Fibroblast of skin of right biceps (primary cell): ENCODE data around the gene LCN12.

Experiments used
- DNase-seq: peaks from one replicate; pipeline ENCODE4 v3.0.0-alpha.2; 2013

LCN12 gene, protein sequence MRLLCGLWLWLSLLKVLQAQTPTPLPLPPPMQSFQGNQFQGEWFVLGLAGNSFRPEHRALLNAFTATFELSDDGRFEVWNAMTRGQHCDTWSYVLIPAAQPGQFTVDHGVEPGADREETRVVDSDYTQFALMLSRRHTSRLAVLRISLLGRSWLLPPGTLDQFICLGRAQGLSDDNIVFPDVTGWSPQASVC

DNA sequence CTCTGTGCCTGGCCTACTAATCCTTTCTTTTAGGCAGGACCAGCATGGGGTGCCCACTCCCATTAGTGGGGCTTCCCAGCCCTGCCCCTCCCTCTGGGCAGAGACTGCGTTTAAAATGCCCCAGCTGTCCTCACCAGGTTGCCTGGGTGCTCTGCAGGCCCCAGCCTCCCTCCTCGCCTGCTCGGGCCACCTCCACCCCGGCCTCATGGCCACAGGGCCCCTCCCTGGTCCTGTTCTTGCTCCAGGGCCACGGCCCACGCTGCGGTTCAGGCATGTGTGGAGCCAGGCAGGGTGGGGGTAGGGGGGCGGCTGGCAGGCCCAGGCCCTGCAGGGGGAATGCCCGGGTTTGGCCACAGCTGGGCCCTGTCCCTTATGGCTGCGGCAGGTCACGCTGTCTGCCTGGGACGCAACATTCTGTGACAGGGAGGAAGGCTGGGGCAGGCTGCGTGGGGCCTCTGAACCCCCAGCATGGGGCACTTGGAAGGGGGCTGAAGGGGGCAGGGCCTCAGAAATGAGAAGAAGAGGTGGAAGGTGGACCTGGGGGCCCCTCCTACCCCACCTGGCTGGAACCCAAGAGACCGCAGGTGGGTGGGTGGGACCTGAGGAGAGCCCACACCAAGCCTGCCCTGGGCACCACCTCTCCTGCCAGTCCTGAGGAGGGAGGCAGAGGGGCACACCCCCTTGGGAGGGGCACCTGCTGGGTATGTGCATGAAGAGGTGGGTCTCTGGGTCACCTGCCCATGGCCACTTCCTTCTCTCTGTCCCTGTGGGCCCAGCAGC, at the start of gene LCN12:
TSS of gene LCN12 (plus strand) at position 733 of the 780 bp plus-strand sequence. CDS start 55 bp downstream, outside the sequence.
- DNase-seq = no peak

DNA sequence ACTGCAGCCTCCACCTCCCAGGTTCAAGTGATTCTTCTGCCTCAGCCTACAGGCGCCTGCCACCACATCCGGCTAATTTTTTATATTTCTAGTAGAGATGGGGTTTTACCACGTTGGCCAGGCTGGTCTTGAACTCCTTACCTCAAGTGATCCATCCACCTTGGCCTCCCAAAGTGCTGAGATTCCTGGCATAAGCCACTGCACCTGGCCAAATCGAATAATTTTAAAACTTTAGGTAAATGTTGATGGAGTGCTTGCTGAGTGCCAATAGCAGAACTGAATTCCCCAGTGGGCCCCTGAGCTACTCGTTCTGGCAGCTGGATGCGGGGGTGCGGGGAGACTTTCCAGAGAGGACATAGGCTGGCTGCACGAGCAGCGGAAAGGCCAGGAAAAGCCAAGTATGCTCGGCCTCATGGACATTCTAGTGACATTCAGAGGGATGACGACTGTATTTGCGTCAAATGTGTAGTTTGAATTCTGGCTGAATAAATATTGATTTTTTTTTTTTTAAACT, 49.0 kb upstream of the LCN12 start:
- DNase-seq = no peak

DNA sequence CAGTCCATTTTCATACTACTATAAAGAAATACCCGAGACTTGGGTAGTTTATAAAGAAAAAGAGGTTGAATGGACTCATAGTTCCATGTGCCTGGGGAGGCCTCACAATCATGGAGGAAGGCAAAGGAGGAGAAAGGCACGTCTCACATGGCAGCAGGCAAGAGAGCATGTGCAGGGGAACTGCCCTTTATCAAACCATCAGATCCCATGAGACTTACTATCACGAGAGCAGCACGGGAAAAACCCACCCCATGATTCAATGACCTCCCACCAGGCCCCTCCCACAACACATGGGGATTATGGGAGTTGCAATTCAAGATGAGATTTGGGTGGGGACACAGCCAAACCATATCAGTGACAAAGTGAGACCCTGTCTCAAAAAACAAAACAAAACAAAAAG, 45.8 kb upstream of the LCN12 start:
- DNase-seq = no peak

DNA sequence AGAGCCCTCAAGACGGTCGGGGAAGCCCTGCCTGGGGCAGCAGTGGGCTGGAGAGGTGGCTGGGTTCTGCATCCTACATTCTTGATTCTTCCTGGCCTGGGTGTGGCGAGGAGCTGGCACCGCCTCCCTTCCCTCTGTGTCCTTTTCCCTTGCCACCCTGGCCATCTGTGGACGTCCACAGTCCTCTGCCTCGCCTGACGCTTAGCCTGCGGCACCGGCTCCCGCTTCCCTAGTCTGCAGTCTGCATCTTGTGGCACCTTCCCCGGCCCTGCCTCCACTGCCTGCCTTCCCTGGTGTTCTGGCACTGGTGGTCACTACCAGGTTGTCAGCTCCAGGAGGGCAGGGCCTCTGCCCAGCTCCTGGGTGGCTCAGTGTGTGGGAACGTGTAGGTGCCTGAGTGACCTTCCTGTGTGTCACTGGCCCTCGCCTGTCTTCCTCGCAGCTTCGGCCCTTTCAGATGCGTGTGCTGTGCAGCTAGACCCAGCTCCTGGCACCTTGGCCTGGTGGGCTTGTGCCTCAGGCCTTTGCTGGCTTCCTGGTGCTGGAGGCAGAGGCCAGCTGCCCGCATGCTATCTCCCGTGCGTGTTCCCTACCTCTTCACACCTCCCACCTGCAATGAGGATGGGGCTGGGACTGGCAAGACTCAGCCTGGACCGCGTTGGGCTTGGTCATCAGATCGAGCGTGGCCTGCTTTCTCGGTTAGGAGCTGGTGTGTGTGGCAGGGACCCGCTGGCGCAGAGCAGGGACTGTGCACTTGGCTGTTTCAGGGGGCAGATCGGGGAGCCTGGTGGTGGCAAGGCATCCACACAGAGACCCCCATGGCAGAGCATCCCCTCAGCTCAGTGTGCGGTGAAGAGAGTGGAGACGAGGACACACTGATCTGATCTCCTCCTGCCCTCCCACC, 44.8 kb upstream of the LCN12 start:
- DNase-seq = no peak

DNA sequence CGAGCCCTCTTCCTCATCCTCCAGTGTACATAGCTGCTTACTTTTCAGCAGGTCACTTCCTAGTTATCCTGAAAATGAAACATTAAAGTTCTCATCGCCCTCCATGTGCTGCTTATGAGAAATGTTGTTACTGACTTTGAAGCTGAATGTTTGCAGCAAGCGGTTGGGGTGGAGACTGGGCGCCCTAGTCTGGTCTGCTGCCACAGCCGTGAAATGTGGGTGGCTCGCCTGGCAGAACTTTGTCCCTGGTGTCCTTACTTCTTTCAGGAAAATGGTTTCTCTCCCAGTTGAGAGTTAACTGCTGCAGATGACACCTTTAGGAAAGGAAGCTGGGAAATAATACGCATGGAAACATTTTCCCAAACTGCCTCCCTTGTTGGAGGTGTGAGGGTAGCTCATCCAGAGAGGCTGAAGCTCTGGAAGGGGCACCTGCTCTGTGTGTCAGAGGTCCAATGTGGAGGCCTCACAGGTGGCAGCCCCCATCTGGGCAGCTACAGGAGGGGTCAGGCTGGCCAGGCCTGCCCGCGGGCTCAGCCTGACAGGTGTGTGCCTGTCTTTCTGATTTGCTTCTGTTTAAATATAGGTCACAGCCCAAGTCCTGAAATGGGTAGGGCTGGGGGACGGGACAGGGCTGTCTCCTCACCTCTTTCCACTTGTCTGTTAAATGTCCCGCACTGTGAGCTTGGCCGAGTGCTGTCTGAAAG, 41.7 kb upstream of the LCN12 start:
- DNase-seq = no peak

DNA sequence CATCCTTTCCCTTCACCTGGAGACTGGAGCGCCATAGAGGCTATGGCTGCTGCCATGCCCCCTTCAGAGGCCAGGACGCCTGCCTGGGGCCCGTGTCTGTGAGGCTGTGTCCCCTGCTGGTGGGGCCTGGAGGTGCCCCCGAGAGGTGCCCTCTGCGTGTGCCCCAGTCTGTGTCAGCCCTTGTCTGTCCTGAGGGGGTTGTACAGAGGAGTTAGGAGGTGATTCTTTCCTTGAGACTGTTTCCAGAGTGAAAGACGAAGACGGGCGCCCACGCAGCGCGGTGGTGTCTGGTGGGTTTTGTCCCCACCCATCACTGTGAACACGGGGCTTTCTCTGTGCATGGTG, 41.2 kb upstream of the LCN12 start:
- DNase-seq = no peak

DNA sequence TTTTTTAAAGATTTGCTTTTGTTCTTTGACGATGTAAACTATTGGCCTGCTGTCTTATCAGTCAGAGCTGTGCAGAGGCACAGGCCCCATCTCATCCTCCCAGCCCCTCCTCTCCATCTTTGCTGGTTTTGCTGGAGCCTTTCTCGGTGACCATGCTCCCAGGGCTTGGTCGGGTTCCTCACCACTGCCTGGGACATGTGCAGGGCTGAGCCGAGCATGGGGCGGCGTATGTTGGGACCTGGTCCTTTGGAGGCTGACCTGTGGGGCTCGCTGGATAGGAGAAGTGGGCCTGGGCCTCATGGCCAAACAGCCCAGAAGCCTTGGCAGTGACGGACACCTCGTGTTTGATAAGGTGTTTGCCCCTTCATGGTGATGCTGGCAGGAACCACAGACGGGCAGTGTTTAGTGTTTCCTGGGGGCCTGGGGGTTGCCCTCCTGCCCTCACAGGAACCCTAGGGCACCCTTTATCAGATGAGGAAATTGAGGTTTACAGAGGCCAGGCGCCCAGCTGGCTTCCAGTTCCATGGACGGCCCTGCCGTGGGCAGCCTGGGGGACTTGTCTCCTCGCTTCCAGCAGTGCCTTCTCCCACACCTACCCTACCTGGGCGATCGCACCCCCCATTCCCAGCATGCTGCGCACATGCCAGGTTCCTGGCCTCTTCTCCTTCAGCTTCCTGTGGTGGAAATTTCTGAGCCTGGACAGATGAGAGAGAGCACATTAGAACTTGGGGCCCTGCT, 38.2 kb upstream of the LCN12 start:
- no peak for DNase-seq

DNA sequence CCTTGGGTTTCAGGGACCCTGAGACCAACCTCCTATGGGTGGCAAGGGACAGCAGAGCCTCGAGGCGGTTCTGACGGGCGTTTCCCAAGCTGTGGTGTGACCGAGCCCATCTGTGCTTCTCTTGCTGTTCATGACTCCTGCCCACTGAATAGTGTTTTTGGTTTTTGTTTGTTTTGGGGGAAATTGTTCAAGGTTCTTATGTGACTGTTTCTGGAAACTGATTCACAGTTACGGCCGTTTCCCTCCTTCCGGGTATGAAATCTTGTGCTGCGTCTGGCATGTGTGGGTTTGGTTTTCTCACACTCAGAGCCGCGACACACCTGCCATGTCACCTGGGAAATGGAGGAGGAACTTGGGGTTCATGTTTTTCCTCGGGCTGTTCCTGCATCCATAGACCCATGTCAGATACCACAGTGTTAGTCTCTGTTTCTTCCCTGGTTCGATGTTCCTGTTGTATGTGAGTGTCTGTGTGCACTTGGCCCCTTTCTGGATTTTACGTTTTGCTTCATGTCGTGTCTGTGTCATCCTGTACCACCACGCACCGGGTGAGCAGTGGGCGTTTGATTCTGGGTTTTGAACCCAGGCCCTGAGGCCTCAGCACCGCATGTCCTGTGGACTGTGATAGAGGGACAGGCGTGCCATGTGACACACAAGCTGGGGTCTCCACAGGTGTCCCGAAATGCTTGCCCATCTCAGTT, 36.3 kb upstream of the LCN12 start:
- no peak for DNase-seq

DNA sequence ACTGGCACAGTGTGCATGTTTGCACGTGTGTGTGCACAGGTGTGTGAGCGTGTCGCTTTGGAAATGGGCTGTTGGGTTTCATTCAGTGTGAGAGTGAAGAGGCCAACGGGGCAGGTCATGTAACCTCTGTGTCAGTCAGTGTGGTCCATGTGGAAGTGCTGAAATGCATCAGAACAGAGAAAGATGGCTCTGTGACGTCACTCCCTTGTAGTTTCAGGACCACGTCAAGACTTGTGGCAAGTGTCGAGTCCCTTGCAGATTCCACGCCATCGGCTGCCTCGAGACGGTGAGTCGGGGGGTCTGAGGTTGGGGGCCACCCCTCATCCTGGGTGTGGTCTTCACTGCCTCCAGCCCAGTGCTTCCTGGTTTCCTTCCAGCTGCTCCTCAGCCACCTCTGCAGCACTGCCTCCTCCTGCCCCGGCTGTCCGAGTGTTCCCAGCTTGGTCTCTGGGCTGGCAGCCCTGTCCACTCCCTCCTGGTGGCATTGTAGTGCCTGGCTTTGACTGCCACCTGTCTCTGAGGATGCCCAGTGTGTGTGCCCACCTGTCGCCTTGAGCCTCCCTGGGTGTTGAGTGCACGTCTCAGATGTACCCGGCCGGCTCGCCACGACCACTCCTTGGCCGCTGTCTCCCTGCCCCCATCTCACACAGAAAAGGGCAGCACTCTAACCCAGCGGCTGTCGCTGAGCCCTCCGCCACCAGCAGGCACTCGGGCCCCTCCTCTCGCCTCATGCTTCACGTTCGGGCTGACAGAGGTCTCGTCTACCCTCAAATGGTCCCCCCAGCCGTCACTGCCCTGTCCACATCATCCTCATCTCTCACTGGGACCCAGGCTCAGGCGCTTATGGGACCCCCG, 35.5 kb upstream of the LCN12 start:
- no peak for DNase-seq

DNA sequence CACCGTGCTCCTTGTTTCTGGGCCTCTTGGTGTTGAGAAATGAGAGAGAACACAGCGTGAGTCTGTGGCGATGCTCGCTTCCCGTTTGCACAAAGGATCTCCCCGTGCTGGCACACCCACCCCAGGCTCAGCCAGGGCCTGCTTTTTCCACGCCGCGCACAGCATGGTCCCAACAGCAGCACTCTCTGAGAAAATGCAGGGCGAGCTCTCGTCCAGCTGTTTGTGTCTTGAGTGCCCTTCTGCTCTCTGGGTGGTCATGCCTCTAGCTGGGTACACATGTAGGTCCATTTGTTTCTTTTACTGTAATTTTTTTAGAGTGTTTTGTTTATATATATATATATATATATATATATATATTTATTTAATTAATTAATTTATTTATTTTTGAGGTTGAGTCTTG, 34.2 kb upstream of the LCN12 start:
- DNase-seq = no peak

DNA sequence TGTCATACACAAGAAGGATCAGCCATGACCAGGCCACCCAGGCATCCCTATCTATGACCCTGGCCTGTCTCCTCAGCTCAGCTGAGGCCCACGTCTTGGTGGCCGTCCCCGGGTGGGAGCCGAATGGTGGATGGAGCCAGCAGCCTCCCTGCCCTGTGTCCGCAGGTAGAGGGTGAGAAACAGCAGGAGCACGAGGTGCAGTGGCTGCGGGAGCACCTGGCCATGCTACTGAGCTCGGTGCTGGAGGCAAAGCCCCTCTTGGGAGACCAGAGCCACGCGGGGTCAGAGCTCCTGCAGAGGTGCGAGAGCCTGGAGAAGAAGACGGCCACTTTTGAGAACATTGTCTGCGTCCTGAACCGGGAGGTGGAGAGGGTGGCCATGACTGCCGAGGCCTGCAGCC, 32.0 kb upstream of the LCN12 start:
- DNase-seq = no peak

DNA sequence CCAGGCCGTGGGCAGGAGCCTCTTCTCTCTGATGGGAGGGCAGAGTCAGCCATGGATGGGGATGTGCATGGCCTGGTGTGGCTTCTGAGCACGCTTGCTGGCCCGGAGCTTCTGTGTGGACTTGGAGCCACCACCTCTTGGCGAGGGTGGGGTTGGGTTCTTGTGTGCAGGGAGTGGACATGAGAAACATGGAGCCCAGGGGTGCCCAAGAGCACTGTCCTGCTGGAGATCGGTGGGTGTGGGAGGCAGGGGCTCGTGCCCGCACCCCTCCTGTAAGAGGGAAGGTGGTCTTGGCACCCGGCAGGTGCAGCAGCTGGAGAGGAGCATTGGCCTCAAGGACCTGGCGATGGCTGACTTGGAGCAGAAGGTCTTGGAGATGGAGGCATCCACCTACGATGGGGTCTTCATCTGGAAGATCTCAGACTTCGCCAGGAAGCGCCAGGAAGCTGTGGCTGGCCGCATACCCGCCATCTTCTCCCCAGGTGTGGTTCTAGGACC, 31.3 kb upstream of the LCN12 start:
- DNase-seq = no peak

DNA sequence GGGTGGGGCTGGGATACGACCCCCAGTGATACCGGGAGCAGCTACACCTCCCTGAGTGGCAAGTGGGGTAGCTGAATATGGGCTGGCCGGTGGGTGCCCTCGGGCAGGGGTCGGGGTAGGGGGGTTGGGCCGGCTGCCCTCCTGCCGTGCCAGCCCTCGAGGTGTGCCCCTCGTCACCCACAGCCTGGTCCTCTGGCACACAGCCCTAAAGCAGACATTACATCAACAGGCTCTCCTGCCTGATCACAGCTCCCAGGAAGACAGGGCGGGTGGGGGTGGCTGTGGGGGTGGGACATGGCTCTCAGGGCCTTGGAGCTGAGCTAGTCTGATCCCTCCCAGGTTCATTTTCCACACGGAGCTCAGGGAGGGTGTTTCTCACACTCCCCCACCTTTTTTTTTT, 30.8 kb upstream of the LCN12 start:
- no peak for DNase-seq

DNA sequence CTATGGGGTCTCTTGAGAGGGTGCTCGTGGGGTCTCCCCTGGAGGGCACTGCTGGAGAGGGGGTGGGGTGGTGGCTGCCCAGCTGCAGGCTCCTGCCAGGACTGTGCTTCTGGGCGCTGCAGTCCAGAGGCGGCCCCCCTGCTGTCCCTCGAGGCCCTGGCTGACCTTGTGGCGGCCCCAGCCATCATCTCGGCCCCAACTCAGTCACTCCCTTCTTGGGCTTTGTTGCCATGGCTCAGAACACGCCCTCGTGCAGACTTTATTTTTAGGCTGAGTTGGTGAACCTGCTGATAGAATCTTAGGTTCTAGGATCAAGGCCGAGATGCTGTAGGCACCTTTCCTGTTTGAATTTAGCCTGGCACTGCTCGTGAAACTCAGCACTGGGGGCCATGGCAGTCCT, 30.4 kb upstream of the LCN12 start:
- no peak for DNase-seq

DNA sequence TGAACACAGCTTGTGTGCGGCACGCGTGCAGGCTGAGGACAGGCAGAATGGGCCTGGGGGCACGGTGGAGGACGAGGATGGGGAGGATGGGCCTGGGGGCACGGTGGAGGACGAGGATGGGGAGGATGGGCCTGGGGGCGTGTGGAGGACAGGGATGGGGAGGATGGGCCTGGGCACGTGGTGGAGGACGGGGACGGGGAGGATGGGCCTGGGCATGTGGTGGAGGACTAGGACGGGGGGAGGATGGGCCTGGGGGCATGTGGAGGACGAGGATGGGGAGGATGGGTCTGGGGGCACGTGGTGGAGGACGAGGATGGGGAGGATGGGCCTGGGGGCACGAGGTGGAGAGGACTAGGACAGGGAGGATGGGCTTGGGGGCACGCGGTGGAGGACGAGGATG, 29.5 kb upstream of the LCN12 start:
- no peak for DNase-seq

DNA sequence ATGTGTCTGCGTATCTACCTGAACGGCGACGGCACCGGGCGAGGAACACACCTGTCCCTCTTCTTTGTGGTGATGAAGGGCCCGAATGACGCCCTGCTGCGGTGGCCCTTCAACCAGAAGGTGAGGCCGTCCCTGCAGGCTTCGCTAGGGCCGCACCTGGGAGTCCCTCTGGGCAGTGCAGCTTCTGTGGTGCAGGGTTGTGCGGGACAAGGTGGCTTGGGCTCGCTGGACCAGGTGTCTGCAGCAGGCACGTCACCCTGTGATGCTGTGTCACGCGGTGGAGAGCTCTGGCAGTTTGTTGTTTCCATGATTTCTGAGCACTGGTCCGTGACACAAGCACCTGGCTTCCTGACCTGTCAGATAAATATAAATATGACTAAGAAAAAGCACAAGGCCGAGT, 28.2 kb upstream of the LCN12 start:
- DNase-seq = no peak

DNA sequence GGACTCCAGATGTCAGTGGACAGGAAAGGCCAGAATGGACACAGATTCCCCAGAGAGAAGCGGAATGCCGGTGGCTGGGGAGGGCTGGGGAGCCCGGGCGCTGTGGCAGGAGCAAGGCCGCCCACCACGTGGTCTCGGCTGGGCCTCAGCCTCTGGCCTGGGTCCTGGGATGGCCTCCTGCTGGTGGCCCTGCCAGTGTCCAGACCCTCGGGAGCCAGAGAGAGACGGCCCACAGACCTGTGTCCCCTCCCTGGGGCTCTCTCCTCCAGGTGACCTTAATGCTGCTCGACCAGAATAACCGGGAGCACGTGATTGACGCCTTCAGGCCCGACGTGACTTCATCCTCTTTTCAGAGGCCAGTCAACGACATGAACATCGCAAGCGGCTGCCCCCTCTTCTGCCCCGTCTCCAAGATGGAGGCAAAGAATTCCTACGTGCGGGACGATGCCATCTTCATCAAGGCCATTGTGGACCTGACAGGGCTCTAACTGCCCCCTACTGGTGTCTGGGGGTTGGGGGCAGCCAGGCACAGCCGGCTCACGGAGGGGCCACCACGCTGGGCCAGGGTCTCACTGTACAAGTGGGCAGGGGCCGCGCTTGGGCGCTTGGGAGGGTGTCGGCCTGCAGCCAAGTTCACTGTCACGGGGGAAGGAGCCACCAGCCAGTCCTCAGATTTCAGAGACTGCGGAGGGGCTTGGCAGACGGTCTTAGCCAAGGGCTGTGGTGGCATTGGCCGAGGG, 26.5 kb upstream of the LCN12 start:
- no peak for DNase-seq

DNA sequence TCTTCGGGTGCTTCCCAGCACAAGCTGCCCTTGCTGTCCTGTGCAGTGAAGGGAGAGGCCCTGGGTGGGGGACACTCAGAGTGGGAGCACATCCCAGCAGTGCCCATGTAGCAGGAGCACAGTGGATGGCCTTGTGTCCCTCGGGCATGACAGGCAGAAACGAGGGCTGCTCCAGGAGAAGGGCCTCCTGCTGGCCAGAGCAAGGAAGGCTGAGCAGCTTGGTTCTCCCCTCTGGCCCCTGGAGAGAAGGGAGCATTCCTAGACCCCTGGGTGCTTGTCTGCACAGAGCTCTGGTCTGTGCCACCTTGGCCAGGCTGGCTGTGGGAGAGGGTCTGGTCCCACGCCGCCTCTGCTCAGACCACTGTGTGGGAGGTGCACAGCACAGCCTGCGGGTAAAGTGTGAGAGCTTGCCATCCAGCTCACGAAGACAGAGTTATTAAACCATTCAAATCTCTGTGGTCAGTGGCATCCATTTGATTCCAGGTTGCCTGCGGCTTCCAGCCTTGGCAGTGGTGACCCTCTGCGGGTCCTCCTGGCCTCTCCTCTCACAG, 25.8 kb upstream of the LCN12 start:
- DNase-seq = no peak

DNA sequence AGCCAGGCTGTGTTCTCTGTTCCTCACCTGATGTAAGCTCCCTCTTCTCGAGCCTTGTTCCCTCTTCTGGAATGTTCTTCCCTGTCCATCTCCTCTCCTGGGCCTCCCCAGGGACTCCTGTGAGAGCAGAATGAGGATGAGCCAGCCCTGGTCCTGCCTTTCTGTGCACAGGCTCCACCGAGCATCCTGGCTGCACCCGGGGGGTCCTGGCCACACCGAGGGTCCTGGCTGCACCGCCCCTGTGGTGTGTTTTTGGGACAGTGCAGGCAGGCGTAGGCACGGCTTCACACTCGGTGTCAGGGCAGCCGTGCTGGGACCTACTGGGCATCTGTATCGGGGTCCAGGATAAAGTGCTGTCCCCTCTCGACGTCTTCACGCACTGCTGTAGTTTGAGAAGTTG, 25.3 kb upstream of the LCN12 start:
- no peak for DNase-seq
